NCI-H187 (cell line): ENCODE measurements around the gene UBTD1.

Source experiments
- DNase-seq, 2 experiments: peaks; one replicate each; lab custom pipeline; 2025; lab: John Stamatoyannopoulos, UW

UBTD1 gene

GRCh38 chr10:97584798-97585438 lies 86.2 kb downstream of the UBTD1 start:
- DNase-seq, result no peak

- DNase-seq, result no peak
Measured at GRCh38 chr10:97585439-97585811, 86.7 kb downstream of the UBTD1 start.

- no peak for DNase-seq
Measured at GRCh38 chr10:97587183-97587582, 88.5 kb downstream of the UBTD1 start.

- DNase-seq, result no peak
Measured at GRCh38 chr10:97589479-97589878, 90.8 kb downstream of the UBTD1 start, which contains the start of gene C10orf62. Gene C10orf62 (plus strand): TSS chr10:97589721. CDS start chr10:97589898, 177 bp downstream.

GRCh38 chr10:97590082-97590747 lies 91.5 kb downstream of the UBTD1 start:
- DNase-seq, result no peak

- no peak for DNase-seq
Measured at GRCh38 chr10:97590748-97591495, 92.2 kb downstream of the UBTD1 start.

- no peak for DNase-seq
Measured at GRCh38 chr10:97593421-97593820, 94.7 kb downstream of the UBTD1 start.

GRCh38 chr10:97596101-97597082 lies 97.7 kb downstream of the UBTD1 start:
- no peak for DNase-seq

- no peak for DNase-seq
Measured at GRCh38 chr10:97597778-97598177, 99.1 kb downstream of the UBTD1 start.

GRCh38 chr10:97598407-97599271 lies 99.9 kb downstream of the UBTD1 start:
- no peak for DNase-seq

GRCh38 chr10:97599272-97599619 lies 100.5 kb downstream of the UBTD1 start:
- no peak for DNase-seq

- DNase-seq, result no peak
Measured at GRCh38 chr10:97600616-97601015, 101.9 kb downstream of the UBTD1 start.

- DNase-seq, result no peak
Measured at GRCh38 chr10:97601268-97602215, 102.8 kb downstream of the UBTD1 start.

- DNase-seq, result no peak
Measured at GRCh38 chr10:97607095-97607636, 108.4 kb downstream of the UBTD1 start.

- DNase-seq, result no peak
Measured at GRCh38 chr10:97608991-97609561, 110.4 kb downstream of the UBTD1 start.

- no peak for DNase-seq
Measured at GRCh38 chr10:97611473-97611872, 112.7 kb downstream of the UBTD1 start.

- DNase-seq, result no peak
Measured at GRCh38 chr10:97612386-97612785, 113.7 kb downstream of the UBTD1 start.

- DNase-seq, result no peak
Measured at GRCh38 chr10:97618285-97618684, 119.6 kb downstream of the UBTD1 start.

- DNase-seq, result no peak
Measured at GRCh38 chr10:97618733-97619132, 120.0 kb downstream of the UBTD1 start.
